Activated CD4-positive, alpha-beta T cell treated with anti-CD3 and anti-CD28 coated beads, Interleukin-10, Interleukin-2, amounts not matched to agents 100 ng/mL and 50 ng/mL, durations not matched to agents 16 hours and 8 hours (primary cell): Measurements from ENCODE around the gene RNF166.

ENCODE experiments used
- DNase-seq: peaks from one replicate; pipeline ENCODE4 v3.0.0-alpha.2; 2020

RNF166 gene

DNA sequence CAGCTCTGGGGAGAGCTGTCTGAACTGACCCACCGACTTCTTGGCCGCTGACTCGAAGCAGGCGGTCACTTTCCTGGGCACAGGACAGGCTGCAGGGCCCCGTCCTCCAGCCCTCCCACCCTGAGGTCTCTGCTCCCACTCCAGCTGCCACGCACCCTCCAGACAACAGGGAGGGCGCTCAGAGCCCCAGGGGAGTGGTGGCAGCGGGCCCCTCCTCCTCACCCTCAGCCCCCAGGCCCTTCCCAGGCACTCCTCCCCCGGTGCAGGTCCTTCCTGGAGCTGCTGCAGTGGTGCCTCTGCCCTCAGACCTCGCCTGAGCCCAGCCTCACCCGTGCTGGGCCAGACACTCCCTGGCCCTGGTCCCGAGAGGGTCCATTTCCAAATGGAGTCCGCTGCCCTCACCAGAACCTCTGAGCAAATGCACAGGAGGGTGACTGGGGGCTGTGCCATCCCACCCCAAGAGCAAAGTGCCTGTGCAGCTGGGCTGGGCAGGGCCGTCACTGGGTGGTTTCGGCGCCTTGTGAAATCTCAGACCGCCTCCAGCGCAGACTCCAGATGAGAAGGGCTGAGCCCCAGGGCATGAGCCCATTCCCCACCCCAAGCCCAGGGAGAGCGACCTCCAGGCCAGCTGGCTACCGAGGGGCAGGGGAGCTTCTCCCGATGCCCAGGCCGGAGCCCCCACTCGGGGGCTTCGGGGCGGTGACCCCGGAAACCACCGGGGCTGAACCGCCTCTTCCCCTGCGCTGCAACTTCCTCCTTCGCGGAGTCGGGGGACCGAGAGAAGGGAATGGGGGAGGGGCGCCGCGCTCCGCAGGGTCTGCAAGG, 56.1 kb downstream of the RNF166 start:
- peak; percentile 52 for DNase-seq

DNA sequence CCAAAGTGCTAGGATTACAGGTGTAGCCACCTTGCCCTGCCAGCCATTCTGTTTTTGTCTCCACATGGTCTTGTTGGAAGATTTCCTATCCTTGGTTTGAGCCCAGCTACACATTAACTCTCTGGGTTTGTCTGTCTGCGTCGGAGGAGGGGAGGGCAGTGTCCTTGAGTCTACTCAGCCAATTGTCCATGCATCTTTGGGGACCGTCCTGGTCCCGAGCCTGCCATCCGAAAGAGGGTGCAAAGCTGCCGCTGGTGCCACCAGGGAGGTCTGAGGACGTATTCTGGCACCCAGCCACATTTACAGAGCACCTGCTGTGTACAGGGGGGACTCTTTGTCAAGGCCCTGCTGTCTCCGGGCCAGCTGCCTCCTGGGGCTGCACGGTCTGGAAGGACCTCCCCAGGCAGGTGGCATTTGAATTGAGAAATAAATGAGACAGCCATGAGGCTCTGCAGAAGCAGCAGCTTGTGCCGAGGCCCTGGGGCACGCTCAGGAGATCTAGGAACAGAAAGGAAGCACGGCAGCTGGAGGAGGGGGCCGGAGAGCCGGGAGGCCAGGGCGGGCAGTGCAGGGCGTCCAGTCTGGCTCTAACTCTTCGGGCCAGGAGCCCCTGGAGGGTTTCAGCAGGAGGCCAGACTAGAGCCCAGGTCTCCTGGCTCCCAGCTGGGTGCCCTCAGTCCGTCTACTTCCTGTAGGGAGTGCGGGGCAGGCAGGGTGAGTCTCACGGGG, 56.8 kb downstream of the RNF166 start:
- no peak for DNase-seq

DNA sequence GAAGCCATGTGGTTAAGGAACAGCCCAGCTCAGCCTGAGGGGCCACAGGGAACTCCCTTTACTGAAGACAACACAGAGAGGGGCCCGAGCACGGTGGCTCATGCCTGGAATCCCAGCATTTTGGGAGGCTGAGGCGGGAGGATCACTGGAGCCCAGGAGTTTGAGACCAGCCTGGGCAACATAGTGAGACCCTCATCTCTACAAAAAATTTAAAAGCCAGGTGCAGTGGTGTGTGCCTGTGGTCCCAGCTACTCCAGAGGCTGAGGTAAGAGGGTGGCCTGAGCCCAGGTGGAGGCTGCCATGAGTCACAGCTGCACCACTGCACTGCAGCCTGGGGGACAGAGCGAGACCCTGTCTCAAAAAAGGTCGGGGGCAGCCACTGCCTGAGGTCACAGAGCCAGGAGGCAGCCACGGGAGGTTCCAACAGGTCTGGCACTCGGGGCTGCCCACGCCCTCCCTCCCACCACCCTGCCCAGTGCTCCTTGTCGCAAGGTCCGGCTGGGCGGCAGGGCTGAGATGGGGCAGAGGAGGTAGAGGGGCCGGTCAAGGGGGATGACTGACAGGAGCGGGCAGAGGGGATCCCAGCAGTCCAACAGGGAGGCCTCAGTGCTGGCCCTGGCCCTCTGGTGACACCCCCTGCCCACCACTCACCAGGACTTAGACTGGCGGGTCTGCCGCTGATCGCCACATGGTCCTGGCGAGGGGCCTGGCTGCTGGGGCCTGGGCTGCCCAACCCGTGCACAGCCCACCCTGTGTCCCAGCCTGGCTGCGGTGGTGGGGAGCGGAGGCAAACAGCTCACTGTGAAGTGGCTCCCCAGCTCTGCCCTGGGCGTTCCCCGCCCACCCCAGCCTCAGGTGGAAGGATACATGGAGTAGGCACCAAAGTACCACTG, 58.8 kb downstream of the RNF166 start:
- no peak for DNase-seq
